Omental fat pad (tissue), 4 donors: ENCODE data around the gene IRAG1. TPM values are rescaled to one million over a fixed set of nuclear protein-coding genes. Genes with fewer than 3 reads are reported as not detected.
A peak's percentile ranks its signal among the peaks of the same experiment; 100 is the strongest.

Source experiments
- ATAC-seq: fragments of 150-250 bp; one replicate; pipeline ENCODE4 v1.9.1; 2016; ENCODE audit warnings: mild to moderate bottlenecking, moderate library complexity; ENCODE audit not compliant: low FRiP score
- DNase-seq: peaks from one replicate; pipeline ENCODE4 v3.0.0-alpha.2; 2019; ENCODE audit warnings: low spot score
- total RNA-seq, 4 donors: library from RNA; depleted of rRNA; stranded (reverse); fragments of >200 nt; gene quantifications; one replicate each; pipeline ENCODE4 v1.1.0, GENCODE V29; 2016
- TF ChIP-seq, protein P1 (sequence below), 3 donors: fragments of 450-650 bp; IDR thresholded peaks; one replicate each; pipeline ENCODE4 v1.5.1; 2016 to 2017; ENCODE audit warnings: antibody characterized with exemption in 3 of 3, mild to moderate bottlenecking in 3 of 3, moderate library complexity in 2 of 3

The IRAG1 gene
- total RNA-seq, 4 donors from 2014 or later = 3.3 to 32.3 (median 7.7) TPM

DNA sequence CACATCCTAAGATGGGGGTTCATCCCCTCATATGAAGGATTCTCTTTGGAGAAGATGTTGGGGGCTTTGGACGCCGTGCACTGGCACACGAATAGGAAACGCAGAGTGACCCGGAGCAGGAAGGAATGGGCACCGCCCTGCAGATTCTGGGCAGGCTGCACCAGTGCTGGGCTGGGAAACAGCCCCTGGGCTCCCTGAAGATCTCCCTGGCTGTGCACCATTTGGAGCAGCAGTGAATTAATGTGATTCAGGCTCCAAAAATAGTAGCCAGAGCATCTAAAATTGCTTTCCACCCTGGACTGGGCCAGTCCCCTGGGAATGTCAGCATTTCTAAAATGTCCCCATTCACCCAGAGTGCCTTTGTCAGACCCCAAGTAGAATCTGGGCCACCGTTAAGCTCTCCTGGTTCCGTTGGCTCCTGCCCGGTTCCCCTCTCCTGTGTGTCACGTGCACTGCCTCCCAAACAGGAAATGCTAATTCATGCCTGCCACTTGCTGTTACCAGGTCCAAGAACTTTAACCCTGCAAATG, 18.6 kb downstream of the IRAG1 start:
- TF ChIP-seq, protein P1, sequence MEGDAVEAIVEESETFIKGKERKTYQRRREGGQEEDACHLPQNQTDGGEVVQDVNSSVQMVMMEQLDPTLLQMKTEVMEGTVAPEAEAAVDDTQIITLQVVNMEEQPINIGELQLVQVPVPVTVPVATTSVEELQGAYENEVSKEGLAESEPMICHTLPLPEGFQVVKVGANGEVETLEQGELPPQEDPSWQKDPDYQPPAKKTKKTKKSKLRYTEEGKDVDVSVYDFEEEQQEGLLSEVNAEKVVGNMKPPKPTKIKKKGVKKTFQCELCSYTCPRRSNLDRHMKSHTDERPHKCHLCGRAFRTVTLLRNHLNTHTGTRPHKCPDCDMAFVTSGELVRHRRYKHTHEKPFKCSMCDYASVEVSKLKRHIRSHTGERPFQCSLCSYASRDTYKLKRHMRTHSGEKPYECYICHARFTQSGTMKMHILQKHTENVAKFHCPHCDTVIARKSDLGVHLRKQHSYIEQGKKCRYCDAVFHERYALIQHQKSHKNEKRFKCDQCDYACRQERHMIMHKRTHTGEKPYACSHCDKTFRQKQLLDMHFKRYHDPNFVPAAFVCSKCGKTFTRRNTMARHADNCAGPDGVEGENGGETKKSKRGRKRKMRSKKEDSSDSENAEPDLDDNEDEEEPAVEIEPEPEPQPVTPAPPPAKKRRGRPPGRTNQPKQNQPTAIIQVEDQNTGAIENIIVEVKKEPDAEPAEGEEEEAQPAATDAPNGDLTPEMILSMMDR (IDR thresholded peaks at IDR 0.05) = no peak
- DNase-seq (no peak), ATAC-seq (no peak)

DNA sequence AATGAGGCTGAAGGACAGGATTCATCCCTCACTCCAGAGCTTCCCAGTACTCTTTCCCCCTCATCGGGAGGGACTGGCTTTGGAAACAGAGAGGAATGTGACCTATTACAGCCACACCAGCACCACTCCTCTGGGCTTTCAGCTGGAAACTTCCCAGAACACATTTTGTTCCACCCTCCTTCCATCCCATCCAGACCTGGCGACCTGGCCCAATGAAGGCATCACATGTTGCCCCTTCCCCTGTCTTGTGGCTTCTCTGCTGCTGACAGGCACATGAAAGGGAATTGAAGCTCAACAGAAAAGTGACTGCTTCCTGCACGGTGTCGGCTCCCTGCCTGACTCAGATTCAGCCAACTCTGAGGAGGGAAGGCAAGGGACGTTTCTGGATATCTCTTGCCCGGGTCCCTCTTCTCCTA, 19.1 kb downstream of the IRAG1 start:
- TF ChIP-seq, protein P1 (IDR thresholded peaks at IDR 0.05) = no peak
- DNase-seq (no peak), ATAC-seq (peak; percentile 46)

DNA sequence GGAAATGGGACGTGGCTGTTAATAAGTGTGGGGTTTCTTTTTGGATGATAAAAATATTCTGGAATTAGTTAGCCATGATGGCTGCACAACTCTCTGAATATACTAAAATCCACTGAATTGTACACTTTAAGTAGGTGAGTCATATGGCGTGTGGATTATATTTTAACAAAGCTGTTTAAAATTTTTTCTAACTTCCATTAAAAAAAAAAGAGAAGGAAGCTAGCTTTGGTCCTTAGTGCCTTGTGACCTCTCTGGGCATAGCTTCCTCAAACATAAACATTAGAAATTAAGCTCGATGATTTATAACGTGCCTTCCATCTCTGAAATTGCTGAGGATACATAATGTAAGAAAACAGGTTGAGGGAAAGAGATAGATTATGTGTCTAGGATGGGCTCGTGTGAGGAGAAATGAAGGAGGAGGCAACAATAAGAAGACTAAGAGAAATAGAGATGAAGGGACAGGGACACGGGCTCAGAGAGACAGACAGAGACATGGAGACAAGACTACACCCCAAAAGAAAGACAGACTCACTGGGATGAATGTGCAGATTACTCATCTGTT, 20.0 kb downstream of the IRAG1 start:
- DNase-seq (no peak), ATAC-seq (no peak)
- TF ChIP-seq, protein P1 (IDR thresholded peaks at IDR 0.05) = no peak

DNA sequence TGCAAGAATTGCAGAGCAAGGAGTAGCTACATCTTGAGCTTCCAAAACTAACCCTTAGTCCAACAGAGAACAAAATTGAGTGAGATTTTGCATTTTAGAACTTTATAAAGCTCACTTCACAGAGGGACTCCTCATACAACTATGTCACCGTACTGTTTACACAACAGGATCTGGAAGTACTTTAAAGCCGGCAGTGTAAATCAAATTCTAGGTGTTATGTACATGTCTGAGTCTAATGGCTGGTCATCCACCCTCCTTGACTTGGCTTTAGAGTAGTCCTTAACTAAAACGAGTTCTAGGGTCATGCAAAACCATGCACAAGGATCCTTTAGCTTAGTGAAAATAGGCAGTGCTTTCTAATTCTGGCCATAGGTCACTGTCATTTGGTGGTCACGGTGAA, 23.5 kb downstream of the IRAG1 start:
- no peak for DNase-seq
- TF ChIP-seq, protein P1 (IDR thresholded peaks at IDR 0.05) = no peak
- no peak for ATAC-seq

DNA sequence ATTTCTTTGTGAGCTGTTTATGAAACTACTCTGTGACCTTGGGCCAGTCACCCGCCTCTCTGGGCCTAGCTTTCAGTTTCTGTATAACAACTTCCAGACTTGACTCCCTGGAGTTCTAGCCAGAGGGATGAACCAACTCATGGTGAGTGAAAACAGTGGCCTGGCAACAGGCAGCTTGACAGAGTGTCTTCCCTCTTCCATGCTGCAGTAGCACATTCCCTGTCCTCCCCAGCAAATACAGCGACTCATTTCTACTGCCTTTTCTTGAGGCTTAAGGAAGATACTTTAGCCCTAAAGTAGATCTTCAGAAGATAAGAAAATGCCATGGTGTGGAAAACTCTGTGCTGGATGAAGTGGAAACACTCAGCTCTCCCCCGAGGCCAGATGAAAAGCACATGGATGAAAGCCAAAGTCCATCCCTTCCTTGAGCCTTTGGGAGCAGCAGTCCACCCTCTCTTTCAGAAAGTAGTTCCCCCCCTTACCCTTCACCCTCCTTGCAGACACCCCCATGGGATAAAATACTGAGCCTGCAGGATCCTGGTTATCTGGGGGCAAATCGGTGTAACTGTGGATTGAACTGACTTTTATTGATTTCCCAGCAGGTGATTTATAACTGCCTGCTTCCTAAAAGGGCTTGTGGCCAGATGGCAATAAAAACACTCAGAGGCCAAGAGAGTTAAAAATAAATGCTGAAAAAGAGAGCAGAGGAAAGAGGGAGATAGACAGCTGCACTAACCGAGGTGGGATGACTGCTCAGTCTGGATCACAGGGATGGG, 24.1 kb downstream of the IRAG1 start:
- DNase-seq = no peak
- TF ChIP-seq, protein P1 (IDR thresholded peaks at IDR 0.05) = no peak
- no peak for ATAC-seq

DNA sequence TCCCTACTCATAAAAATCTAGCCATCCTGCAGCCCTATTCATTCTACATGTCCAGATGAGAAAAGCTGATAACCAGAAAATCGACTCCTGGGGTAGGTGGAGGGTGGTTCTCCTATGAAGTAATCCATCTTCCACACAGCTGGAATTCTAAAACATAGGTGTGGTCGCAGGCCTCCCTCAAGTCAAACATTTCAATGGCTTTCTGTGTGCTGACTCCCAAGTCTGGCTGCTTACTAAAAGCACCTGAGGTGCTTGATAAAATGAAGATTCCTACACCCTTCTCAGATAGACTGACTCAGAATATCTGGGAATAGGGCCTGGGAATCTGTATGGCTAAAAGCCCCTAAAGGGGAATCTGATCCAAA, 26.1 kb downstream of the IRAG1 start:
- TF ChIP-seq, protein P1 (IDR thresholded peaks at IDR 0.05) = no peak
- no peak for ATAC-seq
- no peak for DNase-seq
